ENCODE measurements around the gene RAC2. TPM values are rescaled to one million over a fixed set of nuclear protein-coding genes. Genes with fewer than 3 reads are reported as not detected.

RAC2 gene
- total and polyA plus RNA-seq, 2 of the 8 experiments (the other 6 are each of a cell fraction or from before 2014, with no cell fraction given), result 2.3 to 4.3 TPM

GRCh38 chr22:37194750-37195149 is 49.3 kb downstream of the RAC2 start:
- FAIRE-seq, result no peak
- TF ChIP-seq SP2 (IDR thresholded peaks at IDR 0.05; ENCODE audit: low read length), result no peak

More at GRCh38 chr22:37194750-37195149, 49.3 kb downstream of the RAC2 start:
- no peak for DNase-seq (ENCODE audit: low read depth in 1 of 2, low spot score in 2 of 2)
- H3K4me1 ChIP-seq (replicated peaks in 1 of 4; ENCODE audit: control insufficient read depth in 3 of 4, insufficient read depth in 4 of 4, low read length in 3 of 4), result peaks cover 2 to 14% (median 8%) of the 10 kb centered on the region in 4 experiments; a peak in 6 of 7 replicates
- H3K27me3 ChIP-seq (replicated peaks in 1 of 4; ENCODE audit: control insufficient read depth in 3 of 4, extremely low read depth in 1 of 4, insufficient read depth in 3 of 4, low read length in 3 of 4), result no peaks in the 10 kb centered on the region
- H3K9ac ChIP-seq (replicated peaks in 1 of 4; ENCODE audit: extremely low read depth in 1 of 4, low read depth in 3 of 4, low read length in 3 of 4), result no peak overlapping the region
- no peak overlapping the region for H2BK20ac ChIP-seq (ENCODE audit: low read length)
- H2AK5ac ChIP-seq (ENCODE audit: low read depth, low read length), result no peak overlapping the region
- no peak overlapping the region for H2BK120ac ChIP-seq (replicated peaks; ENCODE audit: low read depth, low read length)
- no peak overlapping the region for H2BK12ac ChIP-seq (ENCODE audit: low read depth, low read length)
- H3K23me2 ChIP-seq (ENCODE audit: low read depth, low read length), result peaks cover 5% of the 10 kb centered on the region
- H3K14ac ChIP-seq (ENCODE audit: insufficient read length), result no peak overlapping the region
- no peak overlapping the region for H3K4ac ChIP-seq (replicated peaks; ENCODE audit: insufficient read length, low read depth, low read length)
- 90% methylated on average over 3 of the region's 3 CpGs; no CpG with 5 or more reads in 1 of the 2 experiments for WGBS, 2 experiments (ENCODE audit: extremely low coverage in 1 of 2, insufficient coverage in 1 of 2, insufficient read length in 1 of 2, insufficient replicate concordance in 2 of 2, low coverage in 1 of 2, low lambda C conversion rate in 2 of 2, missing lambda C conversion rate in 1 of 2)
- no peak overlapping the region for H4K8ac ChIP-seq (ENCODE audit: extremely low read depth, insufficient read depth, low read length)
- H3K36me3 ChIP-seq (ENCODE audit: control insufficient read depth in 2 of 4, insufficient read depth in 4 of 4, low read length in 3 of 4), result peaks cover 0 to 8% (median 0%) of the 10 kb centered on the region in 4 experiments; a peak in 2 of 8 replicates
- no peak overlapping the region for H2BK5ac ChIP-seq (ENCODE audit: low read depth, low read length)
- no peak overlapping the region for H3K4me3 ChIP-seq (ENCODE audit: extremely low read depth in 1 of 4, insufficient read depth in 2 of 4, low read depth in 3 of 4, low read length in 4 of 4)
- no peak overlapping the region for H2AFZ ChIP-seq (ENCODE audit: low read length)
- peaks cover 0 to 4% of the 10 kb centered on the region in 2 experiments for H4K20me1 ChIP-seq (replicated peaks in 1 of 2; ENCODE audit: control insufficient read depth in 1 of 2, insufficient read depth in 2 of 2, low read length in 2 of 2)
- POLR2A ChIA-PET (ENCODE audit: partially characterized antibody), result no interaction called here
- H3K9me3 ChIP-seq (ENCODE audit: insufficient read depth in 2 of 2, low read depth in 1 of 2, low read length in 1 of 2), result peaks cover 4 to 6% of the 10 kb centered on the region in 2 experiments; a peak in 3 of 4 replicates
- no peaks in the 10 kb centered on the region for H3K79me1 ChIP-seq (ENCODE audit: low read depth, low read length)
- H3K18ac ChIP-seq (ENCODE audit: extremely low read depth, low read length), result no peak overlapping the region
- no peak overlapping the region for H2BK15ac ChIP-seq (ENCODE audit: low read length)
- no peak overlapping the region for H3K4me2 ChIP-seq (ENCODE audit: insufficient read depth in 1 of 2, low read depth in 2 of 2, low read length in 2 of 2)
- no peak overlapping the region for H4K5ac ChIP-seq (ENCODE audit: insufficient read length, low read depth, low read length)
- H3K79me2 ChIP-seq (ENCODE audit: control insufficient read depth in 1 of 2, insufficient read depth in 2 of 2, low read length in 2 of 2), result no peaks in the 10 kb centered on the region
- H4K91ac ChIP-seq (replicated peaks; ENCODE audit: insufficient read length, low read length), result no peak overlapping the region
- CTCF ChIA-PET (ENCODE audit: partially characterized antibody), result interaction anchor here (1.0 to 1.7 kb wide), 2 partner anchors 28 to 173 kb away, joined by 4 to 6 read pairs; no protein-coding TSS in a partner anchor
- H3K56ac ChIP-seq (replicated peaks; ENCODE audit: insufficient read length, low read depth, low read length), result no peak overlapping the region
- H3K23ac ChIP-seq (ENCODE audit: insufficient read length), result no peak overlapping the region
- no peak overlapping the region for H3K27ac ChIP-seq (ENCODE audit: low read depth, low read length)
